Measurements from ENCODE around the gene TRIM41.

TRIM41 gene

DNA sequence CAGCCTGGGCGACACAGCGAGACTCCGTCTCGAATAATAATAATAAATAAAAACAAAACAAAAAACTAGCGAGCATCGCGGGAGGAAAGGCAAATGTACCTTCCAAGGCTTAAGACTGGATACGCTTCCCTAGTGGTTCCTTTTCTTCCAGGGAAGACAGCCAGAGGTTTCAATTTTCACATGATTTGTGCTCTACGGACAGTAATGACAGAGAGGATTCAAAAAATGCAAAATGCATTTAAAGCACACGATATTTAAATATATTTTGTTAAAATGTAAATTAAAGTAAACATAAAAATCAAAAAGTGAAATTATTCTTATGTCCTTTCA, 4.3 kb upstream of the TRIM41 start:
- DNase-seq (ENCODE audit: low read depth in 1 of 2, low spot score in 1 of 2) = no peak
- H3K27me3 ChIP-seq (ENCODE audit: insufficient read depth, poor library complexity, severe bottlenecking) = no peaks in the 10 kb centered on the region
- TF ChIP-seq SPI1 (IDR thresholded peaks at IDR 0.05; ENCODE audit: borderline replicate concordance, low read depth) (no peak), GABPA (IDR thresholded peaks at IDR 0.05; ENCODE audit: low read depth) (no peak), POLR2AphosphoS5 (IDR thresholded peaks at IDR 0.05; ENCODE audit: low read depth) (no peak)
- TF ChIP-seq, protein P1, sequence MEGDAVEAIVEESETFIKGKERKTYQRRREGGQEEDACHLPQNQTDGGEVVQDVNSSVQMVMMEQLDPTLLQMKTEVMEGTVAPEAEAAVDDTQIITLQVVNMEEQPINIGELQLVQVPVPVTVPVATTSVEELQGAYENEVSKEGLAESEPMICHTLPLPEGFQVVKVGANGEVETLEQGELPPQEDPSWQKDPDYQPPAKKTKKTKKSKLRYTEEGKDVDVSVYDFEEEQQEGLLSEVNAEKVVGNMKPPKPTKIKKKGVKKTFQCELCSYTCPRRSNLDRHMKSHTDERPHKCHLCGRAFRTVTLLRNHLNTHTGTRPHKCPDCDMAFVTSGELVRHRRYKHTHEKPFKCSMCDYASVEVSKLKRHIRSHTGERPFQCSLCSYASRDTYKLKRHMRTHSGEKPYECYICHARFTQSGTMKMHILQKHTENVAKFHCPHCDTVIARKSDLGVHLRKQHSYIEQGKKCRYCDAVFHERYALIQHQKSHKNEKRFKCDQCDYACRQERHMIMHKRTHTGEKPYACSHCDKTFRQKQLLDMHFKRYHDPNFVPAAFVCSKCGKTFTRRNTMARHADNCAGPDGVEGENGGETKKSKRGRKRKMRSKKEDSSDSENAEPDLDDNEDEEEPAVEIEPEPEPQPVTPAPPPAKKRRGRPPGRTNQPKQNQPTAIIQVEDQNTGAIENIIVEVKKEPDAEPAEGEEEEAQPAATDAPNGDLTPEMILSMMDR (IDR thresholded peaks at IDR 0.05; ENCODE audit: insufficient read depth, low read length) = no peak
- TF ChIP-seq, protein P2, sequence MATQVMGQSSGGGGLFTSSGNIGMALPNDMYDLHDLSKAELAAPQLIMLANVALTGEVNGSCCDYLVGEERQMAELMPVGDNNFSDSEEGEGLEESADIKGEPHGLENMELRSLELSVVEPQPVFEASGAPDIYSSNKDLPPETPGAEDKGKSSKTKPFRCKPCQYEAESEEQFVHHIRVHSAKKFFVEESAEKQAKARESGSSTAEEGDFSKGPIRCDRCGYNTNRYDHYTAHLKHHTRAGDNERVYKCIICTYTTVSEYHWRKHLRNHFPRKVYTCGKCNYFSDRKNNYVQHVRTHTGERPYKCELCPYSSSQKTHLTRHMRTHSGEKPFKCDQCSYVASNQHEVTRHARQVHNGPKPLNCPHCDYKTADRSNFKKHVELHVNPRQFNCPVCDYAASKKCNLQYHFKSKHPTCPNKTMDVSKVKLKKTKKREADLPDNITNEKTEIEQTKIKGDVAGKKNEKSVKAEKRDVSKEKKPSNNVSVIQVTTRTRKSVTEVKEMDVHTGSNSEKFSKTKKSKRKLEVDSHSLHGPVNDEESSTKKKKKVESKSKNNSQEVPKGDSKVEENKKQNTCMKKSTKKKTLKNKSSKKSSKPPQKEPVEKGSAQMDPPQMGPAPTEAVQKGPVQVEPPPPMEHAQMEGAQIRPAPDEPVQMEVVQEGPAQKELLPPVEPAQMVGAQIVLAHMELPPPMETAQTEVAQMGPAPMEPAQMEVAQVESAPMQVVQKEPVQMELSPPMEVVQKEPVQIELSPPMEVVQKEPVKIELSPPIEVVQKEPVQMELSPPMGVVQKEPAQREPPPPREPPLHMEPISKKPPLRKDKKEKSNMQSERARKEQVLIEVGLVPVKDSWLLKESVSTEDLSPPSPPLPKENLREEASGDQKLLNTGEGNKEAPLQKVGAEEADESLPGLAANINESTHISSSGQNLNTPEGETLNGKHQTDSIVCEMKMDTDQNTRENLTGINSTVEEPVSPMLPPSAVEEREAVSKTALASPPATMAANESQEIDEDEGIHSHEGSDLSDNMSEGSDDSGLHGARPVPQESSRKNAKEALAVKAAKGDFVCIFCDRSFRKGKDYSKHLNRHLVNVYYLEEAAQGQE (IDR thresholded peaks at IDR 0.05; ENCODE audit: insufficient replicate concordance, low read depth) = no peak
- H3K4me3 ChIP-seq (replicated peaks; ENCODE audit: insufficient read depth, low read length) = peak overlapping the region; percentile 32
- H3K27ac ChIP-seq (replicated peaks) = peak overlapping the region; percentile 56

DNA sequence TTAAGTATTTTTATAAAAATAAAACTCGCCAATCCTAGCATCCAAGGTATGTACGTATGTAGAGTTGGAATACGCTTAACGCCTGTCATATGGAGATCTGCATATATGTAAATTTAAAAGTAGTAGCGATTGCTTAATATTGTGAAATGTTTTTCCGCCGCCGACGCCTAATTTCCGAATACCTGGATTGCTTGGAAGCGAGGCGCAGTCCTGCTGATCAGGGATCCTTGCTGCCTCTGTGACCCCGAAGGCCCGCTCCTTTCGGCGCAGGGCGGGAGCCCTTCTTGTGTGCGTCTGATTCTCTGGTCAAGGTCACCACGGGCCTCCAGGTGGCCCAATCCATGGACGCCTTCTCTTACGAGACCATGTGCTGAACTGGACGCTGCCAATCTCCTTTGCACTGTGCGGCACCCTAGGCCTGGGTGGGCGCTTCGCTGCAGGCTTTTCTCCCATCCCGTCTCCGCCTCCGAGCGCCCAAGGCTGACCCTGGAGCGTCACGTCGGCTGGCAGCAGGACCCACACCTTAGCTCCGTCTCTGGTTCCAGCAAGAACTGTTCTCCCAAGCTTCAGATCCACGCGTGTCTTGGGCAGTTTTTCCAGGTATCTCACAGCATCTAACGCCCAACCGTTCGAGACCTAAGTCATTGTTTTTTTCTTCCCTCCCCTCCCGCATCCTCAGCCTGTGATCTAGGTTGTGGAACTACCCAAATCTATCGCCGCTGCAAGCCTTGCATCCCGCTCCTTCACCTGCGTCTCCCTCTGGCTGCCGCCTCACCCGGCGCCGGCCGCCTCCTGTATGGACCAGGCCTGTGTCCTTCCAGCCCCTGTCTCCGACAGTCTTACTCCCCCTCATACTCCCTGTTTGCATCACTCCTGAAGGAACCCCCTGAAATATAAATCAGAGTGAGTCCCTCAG, 3.6 kb upstream of the TRIM41 start:
- H3K4me3 ChIP-seq (replicated peaks; ENCODE audit: insufficient read depth, low read length) = no peak overlapping the region
- H3K27ac ChIP-seq (replicated peaks) = no peak overlapping the region
- no peak for DNase-seq (ENCODE audit: low read depth in 1 of 2, low spot score in 1 of 2)
- TF ChIP-seq GABPA (IDR thresholded peaks at IDR 0.05; ENCODE audit: low read depth) (no peak), POLR2AphosphoS5 (IDR thresholded peaks at IDR 0.05; ENCODE audit: low read depth) (no peak), SPI1 (IDR thresholded peaks at IDR 0.05; ENCODE audit: borderline replicate concordance, low read depth) (no peak)
- TF ChIP-seq, protein P2 (IDR thresholded peaks at IDR 0.05; ENCODE audit: insufficient replicate concordance, low read depth) = no peak
- TF ChIP-seq, protein P1 (IDR thresholded peaks at IDR 0.05; ENCODE audit: insufficient read depth, low read length) = no peak
- no peaks in the 10 kb centered on the region for H3K27me3 ChIP-seq (ENCODE audit: insufficient read depth, poor library complexity, severe bottlenecking)

DNA sequence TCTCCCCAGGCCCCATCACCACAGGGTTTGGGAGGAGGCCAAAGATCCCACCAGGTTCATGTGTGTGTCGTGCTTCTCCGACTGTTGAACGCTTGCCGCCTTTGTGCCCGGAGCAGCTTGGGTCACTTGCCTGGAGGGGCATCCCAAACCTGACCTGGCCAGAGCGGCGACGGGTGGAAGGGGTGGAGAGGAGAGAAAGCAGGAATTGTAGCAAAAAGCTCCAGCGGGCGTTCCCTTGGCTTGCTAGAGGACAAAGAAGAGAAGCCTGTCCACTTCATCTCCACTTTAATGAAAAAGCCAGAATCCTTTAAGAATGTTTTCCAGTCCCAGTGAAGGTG, 2.9 kb upstream of the TRIM41 start:
- Histone ChIP-seq H3K4me3 (replicated peaks; ENCODE audit: insufficient read depth, low read length) (no peak overlapping the region), H3K27ac (replicated peaks) (no peak overlapping the region), H3K27me3 (ENCODE audit: insufficient read depth, poor library complexity, severe bottlenecking) (no peaks in the 10 kb centered on the region)
- no peak for DNase-seq (ENCODE audit: low read depth in 1 of 2, low spot score in 1 of 2)
- TF ChIP-seq SPI1 (IDR thresholded peaks at IDR 0.05; ENCODE audit: borderline replicate concordance, low read depth) = no peak
- TF ChIP-seq POLR2AphosphoS5 (IDR thresholded peaks at IDR 0.05; ENCODE audit: low read depth) = no peak
- no peak for TF ChIP-seq GABPA (IDR thresholded peaks at IDR 0.05; ENCODE audit: low read depth)
- TF ChIP-seq, protein P1 (IDR thresholded peaks at IDR 0.05; ENCODE audit: insufficient read depth, low read length) = no peak
- TF ChIP-seq, protein P2 (IDR thresholded peaks at IDR 0.05; ENCODE audit: insufficient replicate concordance, low read depth) = no peak
